Frontal cortex (tissue), 4 donors: ENCODE data around the gene ACER1. TPM values are rescaled to one million over a fixed set of nuclear protein-coding genes. Genes with fewer than 3 reads are reported as not detected.
"Not testable (repeated sequence)": the region's sequence is repeated elsewhere in the genome, so short reads cannot be mapped to it uniquely, and the experiment has no call there.

Source experiments
- DNase-seq, 2 donors: peaks; one replicate each; pipeline ENCODE4 v3.0.0; 2012; ENCODE audit warnings: low spot score in 2 of 2
- FAIRE-seq: peaks from 2 replicates; lab custom pipeline; 2012; peaks lifted over from hg19 to GRCh38; lab: Jason Lieb, UNC
- total RNA-seq: library from RNA; depleted of rRNA; stranded (reverse); fragments of >200 nt; gene quantifications from one replicate; pipeline ENCODE4 v1.2.3, GENCODE V29; 2014
- donor health status: control.
- donor health status: control.
- donor health status: control.

The ACER1 gene
- total RNA-seq, 1 donor from 2014 or later = not detected

GRCh38 chr19:6312018-6312417, 21.4 kb downstream of the ACER1 start:
- FAIRE-seq (no peak), DNase-seq (no peak)

- DNase-seq = no peak
- no peak for FAIRE-seq
These were observed 35.0 kb downstream of the ACER1 start for GRCh38 chr19:6298413-6298812.

- FAIRE-seq (no peak), DNase-seq (no peak)
These were observed 36.2 kb downstream of the ACER1 start for GRCh38 chr19:6297202-6297601.

- no peak for DNase-seq
- FAIRE-seq = no peak
These were observed 41.4 kb downstream of the ACER1 start for GRCh38 chr19:6292006-6292405.

- DNase-seq (no peak), FAIRE-seq (no peak)
These were observed 44.7 kb downstream of the ACER1 start for GRCh38 chr19:6288737-6289136.

GRCh38 chr19:6287269-6287885, 46.0 kb downstream of the ACER1 start:
- DNase-seq (no peak), FAIRE-seq (no peak)

GRCh38 chr19:6286676-6287075, 46.7 kb downstream of the ACER1 start:
- DNase-seq = no peak
- FAIRE-seq = no peak

- not testable (repeated sequence) for FAIRE-seq, DNase-seq
These were observed 51.0 kb downstream of the ACER1 start for GRCh38 chr19:6282393-6282792.

- DNase-seq (peak; percentile 100), FAIRE-seq (no peak)
These were observed 53.4 kb downstream of the ACER1 start, which contains the start of gene MLLT1 for GRCh38 chr19:6279931-6280591. Gene MLLT1 (minus strand): TSS chr19:6279975. CDS start chr19:6279784, 191 bp downstream.

GRCh38 chr19:6279620-6279930, 53.8 kb downstream of the ACER1 start:
- no peak for DNase-seq
- FAIRE-seq = no peak

- DNase-seq (no peak), FAIRE-seq (no peak)
These were observed 54.4 kb downstream of the ACER1 start for GRCh38 chr19:6278740-6279619.

- DNase-seq (no peak), FAIRE-seq (no peak)
These were observed 55.4 kb downstream of the ACER1 start for GRCh38 chr19:6278051-6278450.

- no peak for FAIRE-seq
- no peak for DNase-seq
These were observed 57.0 kb downstream of the ACER1 start for GRCh38 chr19:6276447-6276846.

- DNase-seq (no peak), FAIRE-seq (no peak)
These were observed 58.2 kb downstream of the ACER1 start for GRCh38 chr19:6275170-6275744.

- no peak for DNase-seq
- no peak for FAIRE-seq
These were observed 58.7 kb downstream of the ACER1 start for GRCh38 chr19:6274756-6275155.

- DNase-seq = peak; percentile 57 to 78
These were observed 59.5 kb downstream of the ACER1 start for GRCh38 chr19:6273701-6274601.

GRCh38 chr19:6272913-6273600, 60.4 kb downstream of the ACER1 start:
- DNase-seq (no peak), FAIRE-seq (no peak)

More at GRCh38 chr19:6273701-6274601, 59.5 kb downstream of the ACER1 start:
- no peak for FAIRE-seq

GRCh38 chr19:6272411-6272791, 61.0 kb downstream of the ACER1 start:
- no peak for FAIRE-seq
- no peak for DNase-seq
